AG04450 (cell line): Measurements from ENCODE around the gene IGSF22. TPM values are rescaled to one million over a fixed set of nuclear protein-coding genes. Genes with fewer than 3 reads are reported as not detected.
"Not testable (repeated sequence)": the region's sequence is repeated elsewhere in the genome, so short reads cannot be mapped to it uniquely, and the experiment has no call there.

Experiments used
- CTCF ChIA-PET: fragments of 300-600, 350-600 bp; formaldehyde crosslinking; extraction: SDS; loops from one replicate; lab custom pipeline; 2022; ENCODE audit warnings: antibody characterized with exemption, inconsistent platforms; lab: Charles Lee
- POLR2A ChIA-PET: fragments of 350-600 bp; formaldehyde crosslinking; extraction: SDS; loops from one replicate; lab custom pipeline; 2021; ENCODE audit warnings: antibody characterized with exemption, inconsistent platforms; lab: Yijun Ruan, JAX
- DNase-seq: peaks from one replicate; pipeline ENCODE4 v3.0.0-alpha.2; 2011; ENCODE audit warnings: low read depth, low spot score
- H3K27ac ChIP-seq: one replicate; pipeline ENCODE4 v1.5.1; 2012; ENCODE audit warnings: low read depth, low read length, control low read depth
- H3K27me3 ChIP-seq: one replicate; pipeline ENCODE4 v1.6.0; 2012; ENCODE audit warnings: low read length; ENCODE audit not compliant: control insufficient read depth, insufficient read depth
- H3K4me3 ChIP-seq: 2 replicates; pipeline ENCODE4 v1.5.1; 2011; ENCODE audit warnings: mild to moderate bottlenecking, low read depth, low read length, control low read depth
- H3K9me3 ChIP-seq: 2 replicates; pipeline ENCODE4 v1.5.1; 2012; ENCODE audit warnings: low read length; ENCODE audit not compliant: control insufficient read depth, insufficient read depth
- polyA plus RNA-seq: library from polyadenylated mRNA; depleted of rRNA; stranded (reverse); fragments of >200 nt; gene quantifications from 2 replicates; pipeline ENCODE4 v1.2.3, GENCODE V29; 2011; rRNA removed
- TF ChIP-seq, protein P1 (sequence below): IDR thresholded peaks from 2 replicates; pipeline ENCODE4 v1.5.1; 2011; ENCODE audit warnings: low read depth, low read length, control low read depth, inconsistent platforms

Gene IGSF22
- polyA plus RNA-seq, 1 experiment, result not detected

DNA sequence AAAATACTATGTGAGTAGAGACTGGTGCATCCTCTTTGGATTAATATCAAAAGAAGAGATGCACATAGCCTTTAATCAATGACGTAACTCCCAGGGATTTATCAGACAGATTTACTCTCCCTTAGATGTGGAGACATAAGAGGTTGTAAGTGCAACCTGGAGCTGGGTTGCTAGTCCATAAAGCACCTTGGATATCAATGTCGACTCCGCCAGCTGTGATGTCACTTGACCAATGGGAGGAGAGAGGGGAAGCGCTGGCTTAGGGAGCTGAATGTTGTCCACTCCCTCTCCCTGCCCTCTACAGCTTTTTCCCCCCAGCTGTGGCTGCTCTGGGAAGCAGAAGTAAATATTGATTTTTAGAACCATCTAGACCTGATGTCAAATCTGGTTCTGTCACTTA is 56.3 kb downstream of the IGSF22 start:
- CTCF ChIA-PET, result interaction anchor here (1.5 kb wide), 1 partner anchor 52 kb away, joined by 3 read pairs; no protein-coding TSS in a partner anchor
- POLR2A ChIA-PET, result no interaction called here

DNA sequence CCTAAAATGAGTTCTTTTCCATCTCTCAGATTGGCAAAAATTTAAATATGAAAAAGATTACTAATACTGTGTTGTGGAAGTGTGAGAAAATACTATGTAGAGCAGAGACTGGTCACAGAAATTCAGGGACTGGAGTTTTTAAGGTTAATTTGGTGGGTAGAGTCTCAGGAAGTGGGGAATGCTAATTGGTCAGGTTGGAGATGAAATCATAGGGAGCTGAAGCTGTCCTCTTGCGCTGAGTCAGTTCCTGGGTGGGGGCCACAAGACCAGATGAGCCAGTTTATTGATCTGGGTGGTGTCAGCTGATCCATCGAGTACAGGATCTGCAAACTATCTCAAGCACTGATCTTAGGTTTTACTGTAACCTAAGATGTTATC is 56.8 kb downstream of the IGSF22 start:
- DNase-seq, result no peak
- no peaks in the 10 kb centered on the region for H3K9me3 ChIP-seq
- POLR2A ChIA-PET, result no interaction called here
- H3K4me3 ChIP-seq, result no peak overlapping the region
- no peak overlapping the region for H3K27ac ChIP-seq
- CTCF ChIA-PET, result interaction anchor here (1.5 kb wide), 1 partner anchor 53 kb away, joined by 3 read pairs; no protein-coding TSS in a partner anchor
- no peaks in the 10 kb centered on the region for H3K27me3 ChIP-seq
- TF ChIP-seq, protein P1, sequence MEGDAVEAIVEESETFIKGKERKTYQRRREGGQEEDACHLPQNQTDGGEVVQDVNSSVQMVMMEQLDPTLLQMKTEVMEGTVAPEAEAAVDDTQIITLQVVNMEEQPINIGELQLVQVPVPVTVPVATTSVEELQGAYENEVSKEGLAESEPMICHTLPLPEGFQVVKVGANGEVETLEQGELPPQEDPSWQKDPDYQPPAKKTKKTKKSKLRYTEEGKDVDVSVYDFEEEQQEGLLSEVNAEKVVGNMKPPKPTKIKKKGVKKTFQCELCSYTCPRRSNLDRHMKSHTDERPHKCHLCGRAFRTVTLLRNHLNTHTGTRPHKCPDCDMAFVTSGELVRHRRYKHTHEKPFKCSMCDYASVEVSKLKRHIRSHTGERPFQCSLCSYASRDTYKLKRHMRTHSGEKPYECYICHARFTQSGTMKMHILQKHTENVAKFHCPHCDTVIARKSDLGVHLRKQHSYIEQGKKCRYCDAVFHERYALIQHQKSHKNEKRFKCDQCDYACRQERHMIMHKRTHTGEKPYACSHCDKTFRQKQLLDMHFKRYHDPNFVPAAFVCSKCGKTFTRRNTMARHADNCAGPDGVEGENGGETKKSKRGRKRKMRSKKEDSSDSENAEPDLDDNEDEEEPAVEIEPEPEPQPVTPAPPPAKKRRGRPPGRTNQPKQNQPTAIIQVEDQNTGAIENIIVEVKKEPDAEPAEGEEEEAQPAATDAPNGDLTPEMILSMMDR, result no peak

More for the DNA sequence above, 56.3 kb downstream of the IGSF22 start:
- H3K27me3 ChIP-seq, result no peaks in the 10 kb centered on the region
- no peak overlapping the region for H3K4me3 ChIP-seq
- no peaks in the 10 kb centered on the region for H3K9me3 ChIP-seq
- TF ChIP-seq, protein P1, result no peak
- H3K27ac ChIP-seq, result no peak overlapping the region
- no peak for DNase-seq

DNA sequence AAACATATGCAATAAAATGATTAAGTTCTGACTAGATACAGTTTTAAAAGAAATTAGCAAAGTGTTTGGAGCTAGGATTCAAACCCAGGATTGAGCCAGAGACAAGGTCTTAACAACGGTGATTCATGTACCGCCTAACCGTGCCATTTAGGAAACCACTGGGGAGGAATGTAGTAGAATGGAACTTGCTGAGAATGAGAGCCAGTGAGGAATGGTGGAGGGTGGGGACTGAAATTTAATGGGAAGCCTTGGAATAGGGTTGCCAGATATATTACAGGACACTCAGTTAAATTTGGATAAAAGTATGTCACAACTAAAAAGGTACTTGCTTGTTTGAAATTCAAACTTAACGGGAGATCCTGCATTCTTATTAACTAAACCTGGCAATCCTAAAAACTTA is 57.9 kb downstream of the IGSF22 start:
- TF ChIP-seq, protein P1, result no peak
- Histone ChIP-seq H3K4me3 (no peak overlapping the region), H3K27me3 (no peaks in the 10 kb centered on the region), H3K27ac (no peak overlapping the region), H3K9me3 (no peaks in the 10 kb centered on the region)
- POLR2A ChIA-PET, result no interaction called here
- DNase-seq, result no peak
- CTCF ChIA-PET, result interaction anchor here (0.5 to 1.5 kb wide), 2 partner anchors 16 to 54 kb away, joined by 3 read pairs; no protein-coding TSS in a partner anchor

DNA sequence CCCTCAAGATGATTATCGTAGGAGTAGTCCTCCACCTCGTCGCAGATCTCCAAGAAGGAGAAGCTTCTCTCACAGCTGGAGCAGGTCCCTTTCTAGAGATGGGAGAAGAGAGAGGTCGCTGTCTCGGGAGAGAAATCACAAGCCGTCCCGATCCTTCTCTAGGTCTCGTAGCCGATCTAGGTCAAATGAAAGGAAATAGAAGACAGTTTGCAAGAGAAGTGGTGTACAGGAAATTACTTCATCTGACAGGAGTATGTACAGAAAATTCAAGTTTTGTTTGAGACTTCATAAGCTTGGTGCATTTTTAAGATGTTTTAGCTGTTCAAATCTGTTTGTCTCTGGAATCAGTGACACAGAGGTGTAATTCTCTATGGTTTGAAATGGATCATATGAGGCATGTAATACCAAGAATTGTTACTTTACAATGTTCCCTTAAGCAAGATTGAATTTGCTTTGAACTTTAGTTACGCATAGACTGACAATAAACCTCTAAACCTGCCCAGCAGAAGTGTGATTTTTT is 60.6 kb downstream of the IGSF22 start:
- H3K9me3 ChIP-seq, DNase-seq, H3K27ac ChIP-seq, H3K4me3 ChIP-seq, POLR2A ChIA-PET, H3K27me3 ChIP-seq: not testable (repeated sequence)
- CTCF ChIA-PET, result interaction anchor here (0.6 kb wide), 1 partner anchor 13 kb away, joined by 4 read pairs; no protein-coding TSS in a partner anchor

DNA sequence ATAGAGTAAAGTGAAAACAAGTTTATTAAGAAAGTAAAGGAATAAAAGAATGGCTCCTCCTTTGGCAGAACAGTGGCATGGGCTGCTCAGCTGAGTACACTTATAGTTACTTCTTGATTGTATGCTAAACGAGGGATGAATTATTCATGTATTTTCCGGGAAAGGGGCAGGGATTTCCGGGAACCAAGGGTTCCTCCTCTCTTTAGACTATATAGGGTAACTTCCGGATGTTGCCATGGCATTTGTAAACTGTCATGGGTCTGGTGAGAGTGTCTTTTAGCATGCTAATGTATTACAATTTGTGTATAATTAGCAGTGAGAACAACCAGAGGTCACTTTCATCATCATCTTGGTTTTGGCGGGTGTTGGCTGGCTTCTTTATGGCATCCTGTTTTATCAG is 68.3 kb downstream of the IGSF22 start:
- Histone ChIP-seq H3K9me3 (peaks cover 7% of the 10 kb centered on the region), H3K27ac (no peak overlapping the region), H3K27me3 (no peaks in the 10 kb centered on the region), H3K4me3 (no peak overlapping the region)
- POLR2A ChIA-PET, result no interaction called here
- no peak for DNase-seq
- CTCF ChIA-PET, result no interaction called here
- TF ChIP-seq, protein P1, result no peak

Other genes starting within 250 kb of the IGSF22 start
- gene TSG101, start 199.2 kb downstream of the IGSF22 start, polyA plus RNA-seq, result 118 and 125 TPM in 2 replicates
- 20.3 and 27.6 TPM in 2 replicates for gene UEVLD, start 137.5 kb downstream of the IGSF22 start, polyA plus RNA-seq
- gene MISFA, start 126.4 kb downstream of the IGSF22 start, polyA plus RNA-seq, result 0.50 and 1.3 TPM in 2 replicates
- 13.7 and 18.6 TPM in 2 replicates for gene SPTY2D1, start 91.8 kb downstream of the IGSF22 start, polyA plus RNA-seq
- 0.36 and 0.47 TPM in 2 replicates for gene TMEM86A, start 27.4 kb downstream of the IGSF22 start, polyA plus RNA-seq
- not detected in 2 replicates for gene PTPN5, start 65.6 kb upstream of the IGSF22 start, polyA plus RNA-seq
- not detected in 2 replicates for gene MRGPRX1, start 213.2 kb upstream of the IGSF22 start, polyA plus RNA-seq